Measurements from ENCODE around the gene NDEL1.

The NDEL1 gene

GRCh38 chr17:8451933-8452614 lies 16.4 kb downstream of the NDEL1 start:
- no peak overlapping the region for H3K27ac Mint-ChIP-seq
- no peaks in the 10 kb centered on the region for H3K9me3 Mint-ChIP-seq
- H3K36me3 Mint-ChIP-seq (ENCODE audit: low read depth) = peaks cover 71% of the 10 kb centered on the region
- no peak for TF ChIP-seq CTCF (IDR thresholded peaks at IDR 0.05; ENCODE audit: unreplicated experiment in 3 of 3)
- no peak overlapping the region for H3K4me3 Mint-ChIP-seq
- H3K27me3 Mint-ChIP-seq (ENCODE audit: low read depth) = no peaks in the 10 kb centered on the region
- H3K4me1 Mint-ChIP-seq = no peaks in the 10 kb centered on the region

GRCh38 chr17:8453326-8453725 lies 17.6 kb downstream of the NDEL1 start:
- Mint-ChIP-seq H3K27me3 (ENCODE audit: low read depth) (no peaks in the 10 kb centered on the region), H3K36me3 (ENCODE audit: low read depth) (peaks cover 72% of the 10 kb centered on the region), H3K27ac (no peak overlapping the region), H3K4me3 (no peak overlapping the region), H3K4me1 (no peaks in the 10 kb centered on the region), H3K9me3 (no peaks in the 10 kb centered on the region)
- no peak for TF ChIP-seq CTCF (IDR thresholded peaks at IDR 0.05; ENCODE audit: unreplicated experiment in 3 of 3)

GRCh38 chr17:8455665-8456209 lies 20.1 kb downstream of the NDEL1 start:
- H3K36me3 Mint-ChIP-seq (ENCODE audit: low read depth) = peaks cover 62% of the 10 kb centered on the region
- no peaks in the 10 kb centered on the region for H3K9me3 Mint-ChIP-seq
- TF ChIP-seq CTCF (IDR thresholded peaks at IDR 0.05; ENCODE audit: unreplicated experiment in 3 of 3) = no peak
- H3K27ac Mint-ChIP-seq = no peak overlapping the region
- H3K27me3 Mint-ChIP-seq (ENCODE audit: low read depth) = no peaks in the 10 kb centered on the region
- H3K4me1 Mint-ChIP-seq = peaks cover 5% of the 10 kb centered on the region
- no peak overlapping the region for H3K4me3 Mint-ChIP-seq

- no peak for TF ChIP-seq CTCF (IDR thresholded peaks at IDR 0.05; ENCODE audit: unreplicated experiment in 3 of 3)
- Mint-ChIP-seq H3K9me3 (no peaks in the 10 kb centered on the region), H3K36me3 (ENCODE audit: low read depth) (peaks cover 55% of the 10 kb centered on the region), H3K4me3 (no peak overlapping the region), H3K27me3 (ENCODE audit: low read depth) (no peaks in the 10 kb centered on the region), H3K4me1 (peaks cover 14% of the 10 kb centered on the region), H3K27ac (no peak overlapping the region)
These were observed 22.4 kb downstream of the NDEL1 start for GRCh38 chr17:8458128-8458527.

GRCh38 chr17:8459107-8459506 lies 23.4 kb downstream of the NDEL1 start:
- Mint-ChIP-seq H3K9me3 (no peaks in the 10 kb centered on the region), H3K27me3 (ENCODE audit: low read depth) (no peaks in the 10 kb centered on the region), H3K36me3 (ENCODE audit: low read depth) (peaks cover 54% of the 10 kb centered on the region), H3K4me3 (no peak overlapping the region), H3K4me1 (peaks cover 23% of the 10 kb centered on the region), H3K27ac (no peak overlapping the region)
- no peak for TF ChIP-seq CTCF (IDR thresholded peaks at IDR 0.05; ENCODE audit: unreplicated experiment in 3 of 3)

GRCh38 chr17:8459831-8460230 lies 24.1 kb downstream of the NDEL1 start:
- H3K4me1 Mint-ChIP-seq = peaks cover 31% of the 10 kb centered on the region
- peaks cover 50% of the 10 kb centered on the region for H3K36me3 Mint-ChIP-seq (ENCODE audit: low read depth)
- no peaks in the 10 kb centered on the region for H3K9me3 Mint-ChIP-seq
- no peak overlapping the region for H3K27ac Mint-ChIP-seq
- no peak for TF ChIP-seq CTCF (IDR thresholded peaks at IDR 0.05; ENCODE audit: unreplicated experiment in 3 of 3)
- no peak overlapping the region for H3K4me3 Mint-ChIP-seq
- H3K27me3 Mint-ChIP-seq (ENCODE audit: low read depth) = no peaks in the 10 kb centered on the region
